Karpas-422 (cell line): ENCODE results near the gene SEMA3D. TPM values are rescaled to one million over a fixed set of nuclear protein-coding genes. Genes with fewer than 3 reads are reported as not detected.

ENCODE experiments used
- DNase-seq: peaks from one replicate; pipeline ENCODE4 v3.0.0-alpha.2; 2015
- H2AFZ ChIP-seq: fragments of 200-600 bp; sonication (generic); 2 replicates; pipeline ENCODE4 v1.6.1; 2014; ENCODE audit warnings: antibody characterized with exemption, low read length, mixed read lengths
- H3K27ac ChIP-seq: fragments of 200-600 bp; sonication (generic); 2 replicates; pipeline ENCODE4 v1.5.1; 2014; ENCODE audit warnings: mild to moderate bottlenecking, low read length, moderate library complexity
- H3K27me3 ChIP-seq: fragments of 200-600 bp; sonication (generic); 2 replicates; pipeline ENCODE4 v1.6.1; 2014; ENCODE audit warnings: low read length, mixed read lengths
- H3K36me3 ChIP-seq: fragments of 200-600 bp; sonication (generic); 2 replicates; pipeline ENCODE4 v1.6.1; 2014; ENCODE audit warnings: low read length, mixed read lengths; ENCODE audit not compliant: insufficient read depth
- H3K4me1 ChIP-seq: fragments of 200-600 bp; sonication (generic); 2 replicates; pipeline ENCODE4 v1.6.1; 2014; ENCODE audit warnings: mild to moderate bottlenecking, low read length, mixed read lengths
- H3K4me2 ChIP-seq: fragments of 200-600 bp; sonication (generic); 2 replicates; pipeline ENCODE4 v1.6.1; 2014; ENCODE audit warnings: low read length, low read depth, mild to moderate bottlenecking; ENCODE audit not compliant: poor library complexity, severe bottlenecking
- H3K4me3 ChIP-seq: fragments of 200-600 bp; sonication (generic); 2 replicates; pipeline ENCODE4 v1.5.1; 2014; ENCODE audit warnings: mild to moderate bottlenecking, antibody characterized with exemption, low read length, mixed read lengths
- H3K79me2 ChIP-seq: fragments of 200-600 bp; sonication (generic); 2 replicates; pipeline ENCODE4 v1.6.1; 2014; ENCODE audit warnings: mild to moderate bottlenecking, low read length, mixed read lengths
- H3K9ac ChIP-seq: fragments of 200-600 bp; sonication (generic); 2 replicates; pipeline ENCODE4 v1.6.0; 2014; ENCODE audit warnings: low read length
- H3K9me2 ChIP-seq: fragments of 200-600 bp; sonication (generic), shearing (Covaris generic); replicated peaks from 2 replicates; pipeline ENCODE4 v1.6.0; 2014; ENCODE audit warnings: mild to moderate bottlenecking, low read length, moderate library complexity; ENCODE audit not compliant: insufficient read depth
- H3K9me3 ChIP-seq: fragments of 300-700, 200-600 bp; sonication (generic); 2 replicates; pipeline ENCODE4 v1.6.1; 2014; ENCODE audit warnings: low read length, mixed read lengths
- H4K20me1 ChIP-seq: fragments of 200-600 bp; sonication (generic); 2 replicates; pipeline ENCODE4 v1.6.1; 2014; ENCODE audit warnings: mild to moderate bottlenecking, antibody characterized with exemption, low read length, low read depth; ENCODE audit not compliant: insufficient read depth
- total RNA-seq: library from RNA; depleted of rRNA; stranded (reverse); fragments of >200 nt; shearing (Covaris generic); gene quantifications from 2 replicates; pipeline ENCODE4 v1.2.3, GENCODE V29; 2014; ENCODE audit warnings: low replicate concordance

Gene SEMA3D
- total RNA-seq, 1 experiment from 2014 or later, result not detected

GRCh38 chr7:85177316-85177715, 9.5 kb downstream of the SEMA3D start:
- DNase-seq, result no peak
- no peak overlapping the region for H3K9ac ChIP-seq
- H3K4me1 ChIP-seq, result no peaks in the 10 kb centered on the region
- H3K9me2 ChIP-seq, result no peaks in the 10 kb centered on the region
- H3K4me2 ChIP-seq, result no peak overlapping the region
- H4K20me1 ChIP-seq, result no peaks in the 10 kb centered on the region
- no peak overlapping the region for H3K4me3 ChIP-seq
- H3K9me3 ChIP-seq, result peaks cover 4% of the 10 kb centered on the region; the same call in 1 of the 2 replicates
- H2AFZ ChIP-seq, result no peak overlapping the region
- H3K79me2 ChIP-seq, result no peaks in the 10 kb centered on the region
- H3K27me3 ChIP-seq, result no peaks in the 10 kb centered on the region
- no peak overlapping the region for H3K27ac ChIP-seq
- H3K36me3 ChIP-seq, result no peaks in the 10 kb centered on the region

- Histone ChIP-seq H2AFZ (no peak overlapping the region), H4K20me1 (no peaks in the 10 kb centered on the region), H3K4me1 (no peaks in the 10 kb centered on the region), H3K9me2 (no peaks in the 10 kb centered on the region), H3K27me3 (no peaks in the 10 kb centered on the region), H3K9me3 (peaks cover 4% of the 10 kb centered on the region; the same call in 1 of the 2 replicates), H3K4me2 (no peak overlapping the region), H3K4me3 (no peak overlapping the region), H3K36me3 (no peaks in the 10 kb centered on the region), H3K9ac (no peak overlapping the region), H3K27ac (no peak overlapping the region), H3K79me2 (no peaks in the 10 kb centered on the region)
- DNase-seq, result no peak
Measured at GRCh38 chr7:85176197-85176596, 10.7 kb downstream of the SEMA3D start.

GRCh38 chr7:85175217-85175616, 11.6 kb downstream of the SEMA3D start:
- H3K4me1 ChIP-seq, result no peaks in the 10 kb centered on the region
- H2AFZ ChIP-seq, result no peak overlapping the region
- H3K9me2 ChIP-seq, result no peaks in the 10 kb centered on the region
- no peak for DNase-seq
- no peaks in the 10 kb centered on the region for H3K79me2 ChIP-seq
- no peak overlapping the region for H3K9ac ChIP-seq
- H3K9me3 ChIP-seq, result no peaks in the 10 kb centered on the region; the same call in 1 of the 2 replicates
- H3K27me3 ChIP-seq, result no peaks in the 10 kb centered on the region
- H3K27ac ChIP-seq, result no peak overlapping the region
- H3K36me3 ChIP-seq, result no peaks in the 10 kb centered on the region
- H4K20me1 ChIP-seq, result no peaks in the 10 kb centered on the region
- no peak overlapping the region for H3K4me2 ChIP-seq
- no peak overlapping the region for H3K4me3 ChIP-seq

- no peak for DNase-seq
- H3K4me1 ChIP-seq, result no peaks in the 10 kb centered on the region
- no peaks in the 10 kb centered on the region for H4K20me1 ChIP-seq
- no peak overlapping the region for H2AFZ ChIP-seq
- H3K4me2 ChIP-seq, result no peak overlapping the region
- H3K9me2 ChIP-seq, result no peaks in the 10 kb centered on the region
- H3K9me3 ChIP-seq, result peaks cover 3% of the 10 kb centered on the region; the same call in 1 of the 2 replicates
- H3K4me3 ChIP-seq, result no peak overlapping the region
- H3K36me3 ChIP-seq, result no peaks in the 10 kb centered on the region
- no peaks in the 10 kb centered on the region for H3K79me2 ChIP-seq
- no peak overlapping the region for H3K9ac ChIP-seq
- H3K27ac ChIP-seq, result no peak overlapping the region
- no peaks in the 10 kb centered on the region for H3K27me3 ChIP-seq
Measured at GRCh38 chr7:85172530-85172941, 14.3 kb downstream of the SEMA3D start.

GRCh38 chr7:85167636-85168035, 19.2 kb downstream of the SEMA3D start:
- Histone ChIP-seq H3K27me3 (no peaks in the 10 kb centered on the region), H3K4me3 (no peak overlapping the region), H3K4me2 (no peak overlapping the region), H2AFZ (no peak overlapping the region; the same call in 1 of the 2 replicates), H3K4me1 (no peaks in the 10 kb centered on the region), H4K20me1 (no peaks in the 10 kb centered on the region), H3K9me2 (no peaks in the 10 kb centered on the region), H3K36me3 (no peaks in the 10 kb centered on the region), H3K9me3 (peaks cover 7% of the 10 kb centered on the region; the same call in 1 of the 2 replicates), H3K79me2 (no peaks in the 10 kb centered on the region), H3K27ac (no peak overlapping the region), H3K9ac (no peak overlapping the region)
- no peak for DNase-seq

GRCh38 chr7:85165263-85165662, 21.6 kb downstream of the SEMA3D start:
- Histone ChIP-seq H3K4me1 (no peaks in the 10 kb centered on the region), H3K27me3 (no peaks in the 10 kb centered on the region), H4K20me1 (no peaks in the 10 kb centered on the region), H3K4me2 (no peak overlapping the region), H2AFZ (no peak overlapping the region), H3K9me3 (peaks cover 10% of the 10 kb centered on the region; the same call in 1 of the 2 replicates), H3K9ac (no peak overlapping the region), H3K4me3 (no peak overlapping the region), H3K79me2 (no peaks in the 10 kb centered on the region), H3K9me2 (no peaks in the 10 kb centered on the region), H3K36me3 (no peaks in the 10 kb centered on the region), H3K27ac (no peak overlapping the region)
- DNase-seq, result no peak

- no peak overlapping the region for H3K9ac ChIP-seq
- H3K4me2 ChIP-seq, result no peak overlapping the region
- no peaks in the 10 kb centered on the region for H3K27me3 ChIP-seq
- no peak for DNase-seq
- H3K36me3 ChIP-seq, result no peaks in the 10 kb centered on the region
- H3K9me2 ChIP-seq, result no peaks in the 10 kb centered on the region
- peaks cover 15% of the 10 kb centered on the region; the same call in 1 of the 2 replicates for H3K9me3 ChIP-seq
- no peaks in the 10 kb centered on the region for H3K4me1 ChIP-seq
- H3K4me3 ChIP-seq, result no peak overlapping the region
- no peaks in the 10 kb centered on the region for H3K79me2 ChIP-seq
- H4K20me1 ChIP-seq, result no peaks in the 10 kb centered on the region
- H3K27ac ChIP-seq, result no peak overlapping the region
- no peak overlapping the region for H2AFZ ChIP-seq
Measured at GRCh38 chr7:85164376-85164775, 22.5 kb downstream of the SEMA3D start.

GRCh38 chr7:85162721-85163120, 24.1 kb downstream of the SEMA3D start:
- Histone ChIP-seq H2AFZ (no peak overlapping the region), H3K79me2 (no peaks in the 10 kb centered on the region), H3K4me1 (no peaks in the 10 kb centered on the region), H4K20me1 (no peaks in the 10 kb centered on the region), H3K4me2 (no peak overlapping the region), H3K9ac (no peak overlapping the region), H3K27me3 (no peaks in the 10 kb centered on the region), H3K9me2 (no peaks in the 10 kb centered on the region), H3K9me3 (peaks cover 16% of the 10 kb centered on the region; the same call in 1 of the 2 replicates), H3K4me3 (no peak overlapping the region), H3K36me3 (no peaks in the 10 kb centered on the region), H3K27ac (no peak overlapping the region)
- no peak for DNase-seq

GRCh38 chr7:85160223-85160622, 26.6 kb downstream of the SEMA3D start:
- H3K36me3 ChIP-seq, result no peaks in the 10 kb centered on the region
- H3K9me3 ChIP-seq, result peaks cover 22% of the 10 kb centered on the region; the same call in 1 of the 2 replicates
- H3K79me2 ChIP-seq, result no peaks in the 10 kb centered on the region
- no peak overlapping the region for H2AFZ ChIP-seq
- H3K9me2 ChIP-seq, result no peaks in the 10 kb centered on the region
- H3K27ac ChIP-seq, result no peak overlapping the region
- H4K20me1 ChIP-seq, result no peaks in the 10 kb centered on the region
- H3K4me2 ChIP-seq, result no peak overlapping the region
- no peaks in the 10 kb centered on the region for H3K4me1 ChIP-seq
- H3K9ac ChIP-seq, result no peak overlapping the region
- no peak for DNase-seq
- no peaks in the 10 kb centered on the region for H3K27me3 ChIP-seq
- no peak overlapping the region for H3K4me3 ChIP-seq
